C4-2B (cell line): Measurements from ENCODE around the gene CYLD.

ENCODE experiments used
- ZFX ChIP-seq: fragments of 450-650 bp; IDR thresholded peaks from 2 replicates; pipeline ENCODE4 v1.6.1; 2017
- TF ChIP-seq, protein P1 (sequence below): fragments of 450-650 bp; conservative IDR thresholded peaks from 2 replicates; pipeline ENCODE4 v1.5.1; 2017; ENCODE audit warnings: mild to moderate bottlenecking

DNA sequence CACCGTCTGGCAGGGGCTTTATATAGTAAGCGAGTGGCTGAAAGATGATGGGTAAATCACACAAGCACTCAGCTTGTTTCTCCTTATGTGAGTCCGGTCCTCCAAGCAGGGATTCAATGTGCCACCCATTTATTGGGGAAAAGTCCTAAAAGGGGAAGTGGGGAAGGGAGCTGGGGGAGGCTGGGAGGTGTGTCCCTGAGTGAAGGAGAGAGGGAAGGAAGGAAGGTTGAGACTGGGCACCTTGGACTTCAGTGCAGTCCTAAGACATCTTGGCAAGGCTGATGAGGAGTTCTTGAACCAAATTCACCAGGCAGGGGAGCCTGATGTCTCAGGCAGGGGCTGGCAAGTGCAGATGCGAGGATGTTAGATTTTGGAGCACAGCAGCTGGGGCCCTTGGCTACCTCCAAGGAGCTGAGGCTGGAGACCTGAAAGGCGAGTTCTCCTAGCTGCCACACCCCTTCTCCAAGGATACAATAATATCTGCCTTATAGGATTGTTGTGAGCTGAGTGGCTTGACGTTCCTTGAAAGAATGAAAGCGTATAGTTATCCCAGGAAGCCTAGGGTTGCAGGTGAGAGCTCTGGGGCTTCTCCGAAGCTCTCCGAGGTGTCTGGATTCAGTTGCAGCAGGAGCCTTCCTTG lies 23.0 kb upstream of the CYLD start:
- TF ChIP-seq, protein P1, sequence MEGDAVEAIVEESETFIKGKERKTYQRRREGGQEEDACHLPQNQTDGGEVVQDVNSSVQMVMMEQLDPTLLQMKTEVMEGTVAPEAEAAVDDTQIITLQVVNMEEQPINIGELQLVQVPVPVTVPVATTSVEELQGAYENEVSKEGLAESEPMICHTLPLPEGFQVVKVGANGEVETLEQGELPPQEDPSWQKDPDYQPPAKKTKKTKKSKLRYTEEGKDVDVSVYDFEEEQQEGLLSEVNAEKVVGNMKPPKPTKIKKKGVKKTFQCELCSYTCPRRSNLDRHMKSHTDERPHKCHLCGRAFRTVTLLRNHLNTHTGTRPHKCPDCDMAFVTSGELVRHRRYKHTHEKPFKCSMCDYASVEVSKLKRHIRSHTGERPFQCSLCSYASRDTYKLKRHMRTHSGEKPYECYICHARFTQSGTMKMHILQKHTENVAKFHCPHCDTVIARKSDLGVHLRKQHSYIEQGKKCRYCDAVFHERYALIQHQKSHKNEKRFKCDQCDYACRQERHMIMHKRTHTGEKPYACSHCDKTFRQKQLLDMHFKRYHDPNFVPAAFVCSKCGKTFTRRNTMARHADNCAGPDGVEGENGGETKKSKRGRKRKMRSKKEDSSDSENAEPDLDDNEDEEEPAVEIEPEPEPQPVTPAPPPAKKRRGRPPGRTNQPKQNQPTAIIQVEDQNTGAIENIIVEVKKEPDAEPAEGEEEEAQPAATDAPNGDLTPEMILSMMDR: no peak
- TF ChIP-seq ZFX: no peak
